Measurements from ENCODE around the gene CA11. TPM values are rescaled to one million over a fixed set of nuclear protein-coding genes. Genes with fewer than 3 reads are reported as not detected.

CA11 gene
- total and polyA plus RNA-seq, 2 of the 8 experiments (the other 6 are each of a cell fraction or from before 2014, with no cell fraction given), result 51.7 to 71.4 TPM

- no peak for TF ChIP-seq POU5F1 (IDR thresholded peaks at IDR 0.05; ENCODE audit: low read depth, low read length)
- no peak for TF ChIP-seq CBX5 (IDR thresholded peaks at IDR 0.05; ENCODE audit: low read depth, low read length)
- TF ChIP-seq SIRT6 (IDR thresholded peaks at IDR 0.05; ENCODE audit: low read length), result no peak
- no peak for TF ChIP-seq CHD2 (IDR thresholded peaks at IDR 0.05; ENCODE audit: low read length)
- no peak for TF ChIP-seq EZH2 (IDR thresholded peaks at IDR 0.05; ENCODE audit: low read depth, low read length, severe bottlenecking)
- no peak for TF ChIP-seq SP2 (IDR thresholded peaks at IDR 0.05; ENCODE audit: low read length)
- TF ChIP-seq, protein P1, sequence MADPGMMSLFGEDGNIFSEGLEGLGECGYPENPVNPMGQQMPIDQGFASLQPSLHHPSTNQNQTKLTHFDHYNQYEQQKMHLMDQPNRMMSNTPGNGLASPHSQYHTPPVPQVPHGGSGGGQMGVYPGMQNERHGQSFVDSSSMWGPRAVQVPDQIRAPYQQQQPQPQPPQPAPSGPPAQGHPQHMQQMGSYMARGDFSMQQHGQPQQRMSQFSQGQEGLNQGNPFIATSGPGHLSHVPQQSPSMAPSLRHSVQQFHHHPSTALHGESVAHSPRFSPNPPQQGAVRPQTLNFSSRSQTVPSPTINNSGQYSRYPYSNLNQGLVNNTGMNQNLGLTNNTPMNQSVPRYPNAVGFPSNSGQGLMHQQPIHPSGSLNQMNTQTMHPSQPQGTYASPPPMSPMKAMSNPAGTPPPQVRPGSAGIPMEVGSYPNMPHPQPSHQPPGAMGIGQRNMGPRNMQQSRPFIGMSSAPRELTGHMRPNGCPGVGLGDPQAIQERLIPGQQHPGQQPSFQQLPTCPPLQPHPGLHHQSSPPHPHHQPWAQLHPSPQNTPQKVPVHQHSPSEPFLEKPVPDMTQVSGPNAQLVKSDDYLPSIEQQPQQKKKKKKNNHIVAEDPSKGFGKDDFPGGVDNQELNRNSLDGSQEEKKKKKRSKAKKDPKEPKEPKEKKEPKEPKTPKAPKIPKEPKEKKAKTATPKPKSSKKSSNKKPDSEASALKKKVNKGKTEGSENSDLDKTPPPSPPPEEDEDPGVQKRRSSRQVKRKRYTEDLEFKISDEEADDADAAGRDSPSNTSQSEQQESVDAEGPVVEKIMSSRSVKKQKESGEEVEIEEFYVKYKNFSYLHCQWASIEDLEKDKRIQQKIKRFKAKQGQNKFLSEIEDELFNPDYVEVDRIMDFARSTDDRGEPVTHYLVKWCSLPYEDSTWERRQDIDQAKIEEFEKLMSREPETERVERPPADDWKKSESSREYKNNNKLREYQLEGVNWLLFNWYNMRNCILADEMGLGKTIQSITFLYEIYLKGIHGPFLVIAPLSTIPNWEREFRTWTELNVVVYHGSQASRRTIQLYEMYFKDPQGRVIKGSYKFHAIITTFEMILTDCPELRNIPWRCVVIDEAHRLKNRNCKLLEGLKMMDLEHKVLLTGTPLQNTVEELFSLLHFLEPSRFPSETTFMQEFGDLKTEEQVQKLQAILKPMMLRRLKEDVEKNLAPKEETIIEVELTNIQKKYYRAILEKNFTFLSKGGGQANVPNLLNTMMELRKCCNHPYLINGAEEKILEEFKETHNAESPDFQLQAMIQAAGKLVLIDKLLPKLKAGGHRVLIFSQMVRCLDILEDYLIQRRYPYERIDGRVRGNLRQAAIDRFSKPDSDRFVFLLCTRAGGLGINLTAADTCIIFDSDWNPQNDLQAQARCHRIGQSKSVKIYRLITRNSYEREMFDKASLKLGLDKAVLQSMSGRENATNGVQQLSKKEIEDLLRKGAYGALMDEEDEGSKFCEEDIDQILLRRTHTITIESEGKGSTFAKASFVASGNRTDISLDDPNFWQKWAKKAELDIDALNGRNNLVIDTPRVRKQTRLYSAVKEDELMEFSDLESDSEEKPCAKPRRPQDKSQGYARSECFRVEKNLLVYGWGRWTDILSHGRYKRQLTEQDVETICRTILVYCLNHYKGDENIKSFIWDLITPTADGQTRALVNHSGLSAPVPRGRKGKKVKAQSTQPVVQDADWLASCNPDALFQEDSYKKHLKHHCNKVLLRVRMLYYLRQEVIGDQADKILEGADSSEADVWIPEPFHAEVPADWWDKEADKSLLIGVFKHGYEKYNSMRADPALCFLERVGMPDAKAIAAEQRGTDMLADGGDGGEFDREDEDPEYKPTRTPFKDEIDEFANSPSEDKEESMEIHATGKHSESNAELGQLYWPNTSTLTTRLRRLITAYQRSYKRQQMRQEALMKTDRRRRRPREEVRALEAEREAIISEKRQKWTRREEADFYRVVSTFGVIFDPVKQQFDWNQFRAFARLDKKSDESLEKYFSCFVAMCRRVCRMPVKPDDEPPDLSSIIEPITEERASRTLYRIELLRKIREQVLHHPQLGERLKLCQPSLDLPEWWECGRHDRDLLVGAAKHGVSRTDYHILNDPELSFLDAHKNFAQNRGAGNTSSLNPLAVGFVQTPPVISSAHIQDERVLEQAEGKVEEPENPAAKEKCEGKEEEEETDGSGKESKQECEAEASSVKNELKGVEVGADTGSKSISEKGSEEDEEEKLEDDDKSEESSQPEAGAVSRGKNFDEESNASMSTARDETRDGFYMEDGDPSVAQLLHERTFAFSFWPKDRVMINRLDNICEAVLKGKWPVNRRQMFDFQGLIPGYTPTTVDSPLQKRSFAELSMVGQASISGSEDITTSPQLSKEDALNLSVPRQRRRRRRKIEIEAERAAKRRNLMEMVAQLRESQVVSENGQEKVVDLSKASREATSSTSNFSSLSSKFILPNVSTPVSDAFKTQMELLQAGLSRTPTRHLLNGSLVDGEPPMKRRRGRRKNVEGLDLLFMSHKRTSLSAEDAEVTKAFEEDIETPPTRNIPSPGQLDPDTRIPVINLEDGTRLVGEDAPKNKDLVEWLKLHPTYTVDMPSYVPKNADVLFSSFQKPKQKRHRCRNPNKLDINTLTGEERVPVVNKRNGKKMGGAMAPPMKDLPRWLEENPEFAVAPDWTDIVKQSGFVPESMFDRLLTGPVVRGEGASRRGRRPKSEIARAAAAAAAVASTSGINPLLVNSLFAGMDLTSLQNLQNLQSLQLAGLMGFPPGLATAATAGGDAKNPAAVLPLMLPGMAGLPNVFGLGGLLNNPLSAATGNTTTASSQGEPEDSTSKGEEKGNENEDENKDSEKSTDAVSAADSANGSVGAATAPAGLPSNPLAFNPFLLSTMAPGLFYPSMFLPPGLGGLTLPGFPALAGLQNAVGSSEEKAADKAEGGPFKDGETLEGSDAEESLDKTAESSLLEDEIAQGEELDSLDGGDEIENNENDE (IDR thresholded peaks at IDR 0.05; ENCODE audit: insufficient replicate concordance, low read length), result no peak
- TF ChIP-seq TBP (IDR thresholded peaks at IDR 0.05; ENCODE audit: low read depth, low read length), result peak; percentile 33; the same call in 1 of the 2 replicates
- no peak for TF ChIP-seq ZNF274 (IDR thresholded peaks at IDR 0.05; ENCODE audit: borderline replicate concordance, extremely low read depth, low read length)
- TF ChIP-seq CHD1 (IDR thresholded peaks at IDR 0.05; ENCODE audit: low read depth, low read length), result peak; percentile 97
These were observed 7.8 kb downstream of the CA11 start (continued) for GRCh38 chr19:48637948-48638830.

Data from H1 (cell line).